ENCODE data around the gene CLPSL1.
"Not testable (repeated sequence)": the region's sequence is repeated elsewhere in the genome, so short reads cannot be mapped to it uniquely, and the experiment has no call there.

Gene CLPSL1, protein sequence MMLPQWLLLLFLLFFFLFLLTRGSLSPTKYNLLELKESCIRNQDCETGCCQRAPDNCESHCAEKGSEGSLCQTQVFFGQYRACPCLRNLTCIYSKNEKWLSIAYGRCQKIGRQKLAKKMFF

DNA sequence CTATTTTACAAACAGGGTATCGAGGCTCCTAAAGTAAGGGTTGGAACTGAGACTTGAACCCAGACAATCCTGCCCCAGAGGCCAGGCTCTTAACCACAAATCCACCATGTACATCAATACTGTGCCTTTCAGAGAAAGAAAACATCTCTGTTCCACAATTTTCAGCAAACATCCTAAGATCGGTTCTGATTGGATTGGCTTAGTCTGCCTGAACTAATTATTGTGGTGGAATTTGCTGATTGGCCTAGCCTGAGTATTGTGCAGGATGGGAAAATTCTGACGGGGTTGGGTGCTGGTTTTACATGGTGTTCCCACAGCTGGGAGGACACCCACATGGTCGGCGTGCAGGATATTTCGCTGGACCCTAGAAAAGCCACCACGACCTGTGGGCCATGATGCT, at the start of gene CLPSL1:
Gene CLPSL1 (plus strand): TSS at position 301 of the 400 bp plus-strand sequence. CDS start 92 bp downstream, at position 393.
- H3K27ac Mint-ChIP-seq: no peak within 1 kb of the TSS
- no peaks in the 10 kb centered on the region for H3K9me3 Mint-ChIP-seq
- ATAC-seq (replicated peaks) (no peak), DNase-seq (no peak)
- peaks cover 9 to 16% of the 10 kb centered on the region in 2 donors for H3K4me1 Mint-ChIP-seq
- H3K27me3 Mint-ChIP-seq: peaks cover 38 to 48% of the 10 kb centered on the region in 2 donors
- no peak within 1 kb of the TSS for H3K4me3 Mint-ChIP-seq
- no peaks in the 10 kb centered on the region for H3K36me3 Mint-ChIP-seq

DNA sequence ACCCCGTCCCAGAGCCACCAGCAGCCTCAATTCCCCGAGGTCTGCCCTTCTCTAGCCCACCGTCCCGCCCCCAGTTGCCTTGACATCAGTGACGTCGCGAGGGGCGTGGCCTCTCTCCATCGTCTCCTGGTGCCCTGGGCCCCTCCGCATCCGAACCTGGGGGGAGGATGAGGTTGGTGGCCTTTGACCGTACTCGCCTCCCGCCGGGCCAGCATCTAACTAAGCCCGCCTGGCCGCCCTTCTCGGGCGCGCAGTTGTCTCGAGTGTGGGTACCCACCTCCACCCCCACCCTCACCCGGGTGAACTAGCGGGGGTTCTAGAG, 49.4 kb upstream of the CLPSL1 start:
- H3K27me3 Mint-ChIP-seq: peaks cover 0 to 6% of the 10 kb centered on the region in 2 donors
- DNase-seq (peak; percentile 89), ATAC-seq (replicated peaks) (peak; percentile 68 to 74)
- H3K4me1 Mint-ChIP-seq: peaks cover 44 to 69% of the 10 kb centered on the region in 2 donors
- H3K36me3 Mint-ChIP-seq: no peaks in the 10 kb centered on the region
- H3K9me3 Mint-ChIP-seq: no peaks in the 10 kb centered on the region
- peak overlapping the region; percentile 93 to 98 for H3K4me3 Mint-ChIP-seq
- H3K27ac Mint-ChIP-seq: peak overlapping the region; percentile 97

DNA sequence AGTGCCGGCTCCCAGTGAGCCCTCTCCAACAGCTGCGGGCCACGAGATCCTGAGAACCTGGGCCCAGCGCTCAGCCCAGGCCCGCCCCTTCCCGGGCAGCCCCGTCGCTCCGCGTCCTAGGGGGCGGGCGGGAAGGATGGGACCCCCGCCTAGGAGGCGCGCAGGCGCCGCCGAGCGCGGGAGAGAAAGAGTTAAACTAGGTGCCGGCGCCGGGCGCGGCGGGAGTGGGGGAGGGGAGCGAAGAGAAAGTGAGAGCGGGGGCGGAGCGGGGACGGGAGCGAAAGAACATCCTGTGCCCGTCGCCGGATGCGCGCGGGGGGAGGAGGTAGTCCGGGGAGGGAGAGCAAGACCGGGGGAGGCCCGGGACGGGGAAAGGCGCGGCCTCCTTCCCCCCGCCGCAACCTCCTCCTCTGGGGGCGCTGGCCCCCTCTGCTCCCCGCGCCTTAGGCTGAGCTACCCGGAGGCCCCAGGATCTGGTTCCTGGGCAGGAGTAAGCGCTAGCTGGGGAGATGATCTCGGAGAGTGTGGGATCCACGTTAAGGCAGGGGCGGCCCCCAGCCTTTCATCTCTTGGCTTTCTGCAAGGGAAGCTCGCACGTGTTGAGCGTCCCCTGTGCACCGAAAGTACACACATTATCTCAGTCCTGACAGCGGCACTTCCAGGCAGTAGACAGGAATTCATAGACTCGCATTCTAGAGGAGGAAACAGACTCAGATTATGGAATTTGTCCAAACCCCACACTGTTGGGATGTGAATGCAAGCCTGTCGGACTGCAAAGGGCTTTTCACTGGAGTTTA, 48.9 kb upstream of the CLPSL1 start:
- H3K4me1 Mint-ChIP-seq: peaks cover 39 to 66% of the 10 kb centered on the region in 2 donors
- DNase-seq: peak; percentile 88
- peak; percentile 63 to 70 for ATAC-seq (replicated peaks)
- peak overlapping the region; percentile 97 for H3K27ac Mint-ChIP-seq
- H3K4me3 Mint-ChIP-seq: peak overlapping the region; percentile 93 to 98
- no peaks in the 10 kb centered on the region for H3K9me3 Mint-ChIP-seq
- H3K27me3 Mint-ChIP-seq: peaks cover 0 to 1% of the 10 kb centered on the region in 2 donors
- H3K36me3 Mint-ChIP-seq: no peaks in the 10 kb centered on the region

DNA sequence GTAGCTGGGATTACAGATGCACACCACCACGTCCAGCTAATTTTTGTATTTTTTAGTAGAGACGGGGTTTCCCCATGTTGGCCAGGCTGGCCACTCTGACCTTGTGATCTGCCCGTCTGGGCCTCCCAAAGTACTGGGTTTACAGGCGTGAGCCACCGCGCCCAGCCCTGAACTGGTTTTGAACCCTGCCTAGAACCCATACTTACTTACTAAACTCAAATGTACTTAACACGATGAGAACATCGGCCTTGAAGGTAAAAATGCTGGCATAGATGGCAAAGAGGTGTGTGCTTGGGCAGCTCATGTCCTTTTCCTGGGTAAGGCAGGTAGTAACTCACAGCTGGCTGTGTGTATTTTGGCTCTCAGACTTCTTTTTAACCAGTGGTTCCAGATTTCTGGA, 47.2 kb upstream of the CLPSL1 start:
- Mint-ChIP-seq H3K27me3 (no peaks in the 10 kb centered on the region), H3K36me3 (no peaks in the 10 kb centered on the region), H3K4me3 (no peak overlapping the region), H3K27ac (no peak overlapping the region), H3K4me1 (peaks cover 33 to 58% of the 10 kb centered on the region in 2 donors), H3K9me3 (no peaks in the 10 kb centered on the region)
- ATAC-seq (replicated peaks): no peak
- DNase-seq: no peak

DNA sequence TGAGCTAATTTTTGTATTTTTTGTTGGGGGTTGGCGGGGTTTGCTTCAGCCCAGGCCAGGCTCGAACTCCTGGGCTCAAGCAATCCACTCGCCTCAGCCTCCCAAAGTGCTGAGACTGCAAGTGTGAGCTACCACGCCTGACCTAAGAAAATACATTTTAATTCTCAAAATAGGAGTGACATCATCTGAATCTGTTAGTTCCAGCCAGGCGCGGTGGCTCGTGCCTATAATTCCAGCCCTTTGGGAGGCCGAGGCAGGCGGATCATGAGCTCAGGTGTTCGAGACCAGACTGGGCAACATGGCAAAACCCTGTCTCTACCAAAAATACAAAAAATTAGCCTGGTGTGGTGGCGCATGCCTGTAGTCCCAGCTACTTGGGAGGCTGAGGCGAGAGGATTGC, 46.5 kb upstream of the CLPSL1 start:
- DNase-seq; ATAC-seq (replicated peaks); H3K36me3 Mint-ChIP-seq; H3K27me3 Mint-ChIP-seq; H3K27ac Mint-ChIP-seq; H3K4me3 Mint-ChIP-seq; H3K9me3 Mint-ChIP-seq: not testable (repeated sequence)
- H3K4me1 Mint-ChIP-seq: peaks cover 27 to 52% of the 10 kb centered on the region in 2 donors

DNA sequence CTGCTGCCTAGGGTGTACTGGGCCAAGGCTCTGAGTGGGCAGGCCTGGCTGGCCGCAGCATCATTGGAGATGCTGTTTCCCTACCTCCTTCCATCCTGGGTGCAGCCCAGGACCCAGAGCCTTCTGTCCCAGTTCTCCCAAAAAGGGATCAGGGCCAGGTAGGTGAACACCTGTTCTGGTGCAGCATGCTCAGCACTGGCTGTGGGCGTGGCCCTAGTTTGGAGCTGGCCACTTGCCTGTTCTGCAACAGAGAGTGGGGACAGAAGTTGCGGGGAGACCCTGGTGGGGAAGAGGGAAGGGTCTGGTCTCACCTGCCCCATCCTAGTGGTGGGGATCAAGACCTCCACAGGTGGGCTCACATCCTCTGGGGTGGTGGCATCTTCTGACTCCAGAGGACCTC, 45.4 kb upstream of the CLPSL1 start:
- no peak for DNase-seq
- Mint-ChIP-seq H3K4me1 (peaks cover 22 to 40% of the 10 kb centered on the region in 2 donors), H3K27me3 (no peaks in the 10 kb centered on the region), H3K9me3 (no peaks in the 10 kb centered on the region), H3K4me3 (no peak overlapping the region), H3K27ac (no peak overlapping the region), H3K36me3 (no peaks in the 10 kb centered on the region)
- no peak for ATAC-seq (replicated peaks)

DNA sequence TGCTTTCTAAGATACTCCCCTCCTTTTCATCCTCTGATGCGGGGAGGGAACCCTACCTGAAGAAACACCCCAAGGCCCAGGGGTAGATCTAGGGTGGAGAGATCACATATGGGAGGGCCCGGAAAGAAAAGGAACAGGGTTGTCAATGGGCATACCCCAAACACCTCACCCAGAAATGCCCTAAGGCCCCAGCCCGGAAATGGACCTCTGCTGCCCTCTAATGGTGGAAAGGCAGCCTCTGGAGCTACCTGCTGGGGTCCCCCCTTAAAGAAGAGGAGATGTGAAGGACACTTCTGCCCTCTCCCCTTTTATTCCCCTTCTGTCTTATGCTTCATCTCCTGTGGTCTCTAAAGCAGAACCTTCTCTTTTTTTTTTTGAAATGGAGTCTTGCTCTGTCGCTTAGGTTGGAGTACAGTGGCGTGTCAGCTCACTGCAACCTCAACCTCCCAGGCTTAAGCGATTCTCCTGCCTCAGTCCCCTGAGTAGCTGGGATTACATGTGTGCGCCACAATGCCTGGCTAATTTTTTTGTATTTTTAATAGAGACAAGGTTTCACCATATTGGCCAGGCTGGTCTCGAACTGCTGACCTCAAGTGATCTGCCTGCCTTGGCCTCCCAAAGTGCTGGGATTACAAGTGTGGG, 44.4 kb upstream of the CLPSL1 start:
- Mint-ChIP-seq H3K27ac (no peak overlapping the region), H3K27me3 (no peaks in the 10 kb centered on the region), H3K36me3 (no peaks in the 10 kb centered on the region), H3K9me3 (no peaks in the 10 kb centered on the region), H3K4me1 (peaks cover 21 to 31% of the 10 kb centered on the region in 2 donors), H3K4me3 (no peak overlapping the region)
- peak; percentile 44 to 46 for ATAC-seq (replicated peaks)
- DNase-seq: peak; percentile 67

DNA sequence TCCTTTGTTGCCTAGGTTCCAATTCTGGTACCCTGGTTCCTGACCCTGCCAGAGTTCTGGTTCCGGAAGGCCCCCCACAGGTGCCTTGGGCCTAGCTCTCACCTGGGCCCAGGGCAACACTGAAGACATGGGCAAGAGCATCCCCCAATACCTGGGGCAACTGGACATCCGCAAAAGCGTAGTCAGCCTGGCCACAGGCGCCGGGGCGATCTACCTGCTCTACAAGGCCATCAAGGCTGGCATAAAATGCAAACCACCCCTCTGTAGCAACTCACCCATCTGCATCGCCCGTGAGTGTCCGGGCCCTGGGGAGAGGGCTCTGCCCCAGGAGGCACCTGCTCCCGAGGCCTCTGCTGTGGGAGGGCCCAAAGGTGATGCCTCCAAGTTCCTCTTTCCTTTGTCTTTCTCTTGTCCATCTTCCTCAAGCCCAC, 43.8 kb upstream of the CLPSL1 start, which contains the start of gene ARMC12:
Gene ARMC12 (plus strand): TSS at position 51 of the 431 bp plus-strand sequence. CDS start 77 bp downstream, at position 128.
- Mint-ChIP-seq H3K4me1 (peaks cover 19 to 29% of the 10 kb centered on the region in 2 donors), H3K4me3 (no peak within 1 kb of the TSS), H3K27me3 (no peaks in the 10 kb centered on the region)

DNA sequence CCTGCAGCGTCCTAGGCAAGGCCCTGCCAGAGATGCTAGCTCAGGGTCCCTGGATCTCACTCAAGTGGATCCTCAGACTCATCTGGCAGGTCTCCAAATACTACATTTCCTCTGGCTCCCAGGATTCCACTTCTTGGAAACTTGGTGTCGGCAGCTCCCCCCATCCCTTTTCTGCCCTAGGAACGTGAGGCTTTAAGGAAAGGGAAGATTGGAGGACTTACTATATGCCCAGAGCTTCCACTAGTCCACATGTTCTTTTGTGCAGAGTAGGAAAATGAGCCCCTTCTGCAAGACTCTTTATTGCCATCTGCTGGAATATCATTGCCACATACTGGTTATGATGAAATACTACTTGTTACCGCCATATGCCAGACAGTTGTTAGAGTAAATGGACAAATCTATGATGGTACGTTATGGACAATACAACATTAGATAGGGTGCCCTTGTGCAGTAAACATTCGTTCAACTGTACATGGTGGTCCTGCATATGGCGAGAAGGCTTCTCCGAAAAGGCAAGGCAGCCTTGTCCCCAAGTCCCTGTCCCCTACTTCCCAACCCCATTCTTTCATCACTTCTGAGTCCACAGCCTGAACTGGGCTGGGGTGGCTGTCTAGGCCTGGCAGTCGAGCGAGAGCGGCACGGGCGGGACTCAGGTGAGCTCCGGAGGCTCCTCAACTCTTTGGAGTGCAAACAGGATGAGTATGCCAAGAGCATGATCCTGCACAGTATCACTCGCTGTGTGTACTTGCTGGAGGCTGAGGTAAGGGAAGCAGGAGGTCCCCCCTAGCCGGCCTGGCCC, 43.2 kb upstream of the CLPSL1 start:
- Mint-ChIP-seq H3K4me3 (no peak overlapping the region), H3K27ac (no peak overlapping the region), H3K9me3 (no peaks in the 10 kb centered on the region), H3K4me1 (peaks cover 14 to 25% of the 10 kb centered on the region in 2 donors), H3K27me3 (peaks cover 0 to under 1% of the 10 kb centered on the region in 2 donors), H3K36me3 (no peaks in the 10 kb centered on the region)
- DNase-seq: no peak
- ATAC-seq (replicated peaks): peak; percentile 80 to 81

More for the DNA sequence above, 43.8 kb upstream of the CLPSL1 start, which contains the start of gene ARMC12:
- ATAC-seq (replicated peaks) (no peak), DNase-seq (no peak)
- H3K9me3 Mint-ChIP-seq: no peaks in the 10 kb centered on the region
- H3K27ac Mint-ChIP-seq: no peak within 1 kb of the TSS
- no peaks in the 10 kb centered on the region for H3K36me3 Mint-ChIP-seq

DNA sequence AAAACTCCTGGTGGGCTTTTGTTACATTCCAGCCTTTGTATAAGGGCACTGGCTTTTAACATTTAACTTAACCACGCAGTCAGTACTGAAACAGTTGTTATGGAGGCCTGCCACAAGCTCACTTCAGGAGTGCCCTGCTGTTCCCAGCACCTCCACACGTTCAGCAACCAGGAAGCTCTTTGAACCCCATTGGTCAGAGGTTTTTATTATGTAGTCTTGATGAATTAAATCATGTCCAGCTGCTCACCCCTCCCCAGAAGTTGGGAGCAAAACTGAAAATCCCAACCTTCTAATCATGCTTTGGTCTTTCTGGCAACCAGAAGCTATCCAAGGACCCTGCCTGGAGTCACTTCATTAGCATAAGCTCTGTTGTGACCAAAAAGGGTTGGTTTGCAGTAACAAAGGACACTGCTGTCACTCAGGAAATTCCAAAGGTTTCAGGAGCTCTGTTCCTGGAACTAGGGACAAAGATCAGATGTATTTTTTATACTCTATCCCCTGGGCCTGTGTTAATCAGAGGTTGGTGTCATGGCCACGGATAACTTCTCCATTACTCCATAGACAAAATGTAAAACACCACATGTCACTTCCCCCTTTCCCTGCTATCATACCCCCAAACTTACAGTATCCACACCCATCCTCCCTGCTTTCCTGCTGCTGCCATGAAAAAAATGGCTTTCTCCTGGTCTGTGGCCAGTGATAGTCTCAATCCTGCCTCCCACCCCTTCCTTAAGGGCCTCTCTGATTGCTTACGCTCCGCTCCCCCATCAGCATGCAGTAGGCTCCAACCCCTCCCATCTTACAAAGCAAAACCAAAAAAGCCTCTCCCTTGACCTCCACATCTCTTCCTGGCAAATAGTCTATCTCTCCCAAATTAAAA, 40.9 kb upstream of the CLPSL1 start:
- peaks cover 0 to 5% of the 10 kb centered on the region in 2 donors for H3K27me3 Mint-ChIP-seq
- no peak overlapping the region for H3K27ac Mint-ChIP-seq
- H3K9me3 Mint-ChIP-seq: no peaks in the 10 kb centered on the region

DNA sequence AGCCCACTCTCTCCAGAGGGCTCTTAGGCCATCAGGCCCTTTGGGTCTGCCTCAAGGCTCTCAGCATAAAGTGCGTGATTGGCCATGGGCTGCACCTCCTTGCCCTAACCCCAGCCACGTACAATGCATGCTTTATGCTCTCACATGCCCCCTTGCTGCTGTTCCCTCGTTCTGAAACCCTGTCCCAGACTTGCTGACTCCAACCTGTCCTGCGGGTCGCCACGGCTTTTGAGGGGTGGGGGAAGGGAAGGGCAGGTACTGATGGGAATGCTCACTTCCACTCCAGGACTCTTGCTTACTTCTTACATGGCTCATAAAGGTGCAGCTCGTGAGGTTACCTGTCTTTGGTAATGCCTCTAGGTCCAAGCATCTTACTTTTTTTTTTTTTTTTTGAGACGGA, 38.0 kb upstream of the CLPSL1 start:
- no peaks in the 10 kb centered on the region for H3K4me1 Mint-ChIP-seq
- peaks cover 0 to 1% of the 10 kb centered on the region in 2 donors for H3K9me3 Mint-ChIP-seq
- no peak overlapping the region for H3K4me3 Mint-ChIP-seq
- no peaks in the 10 kb centered on the region for H3K36me3 Mint-ChIP-seq
- peaks cover 0 to 5% of the 10 kb centered on the region in 2 donors for H3K27me3 Mint-ChIP-seq
- no peak overlapping the region for H3K27ac Mint-ChIP-seq
- DNase-seq: no peak
- no peak for ATAC-seq (replicated peaks)

More for the DNA sequence above, 40.9 kb upstream of the CLPSL1 start:
- ATAC-seq (replicated peaks) (no peak), DNase-seq (no peak)
- Mint-ChIP-seq H3K36me3 (no peaks in the 10 kb centered on the region), H3K4me3 (no peak overlapping the region), H3K4me1 (peaks cover 9 to 18% of the 10 kb centered on the region in 2 donors)

DNA sequence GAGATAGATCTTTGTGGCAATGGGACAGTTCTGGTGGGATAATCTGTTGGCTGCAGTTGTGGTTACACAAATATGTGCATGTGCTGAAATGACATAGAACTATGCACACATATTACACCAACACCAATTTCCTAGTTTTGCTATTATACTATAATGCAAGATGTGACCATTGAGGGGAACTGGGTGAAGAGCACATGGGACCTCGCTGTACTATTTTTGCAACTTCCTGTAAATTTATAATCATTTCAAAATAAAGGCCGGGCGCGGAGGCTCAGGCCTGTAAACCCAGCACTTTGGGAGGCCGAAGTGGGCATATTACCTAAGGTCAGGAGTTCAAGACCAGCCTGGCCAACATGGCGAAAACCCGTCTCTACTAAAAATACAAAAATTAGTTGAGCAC, 35.3 kb upstream of the CLPSL1 start:
- peaks cover 0 to 4% of the 10 kb centered on the region in 2 donors for H3K9me3 Mint-ChIP-seq
- peaks cover 0 to 1% of the 10 kb centered on the region in 2 donors for H3K36me3 Mint-ChIP-seq
- no peak for DNase-seq
- no peak overlapping the region for H3K4me3 Mint-ChIP-seq
- no peak for ATAC-seq (replicated peaks)
- H3K27ac Mint-ChIP-seq: no peak overlapping the region
- peaks cover 0 to 5% of the 10 kb centered on the region in 2 donors for H3K27me3 Mint-ChIP-seq
- no peaks in the 10 kb centered on the region for H3K4me1 Mint-ChIP-seq

DNA sequence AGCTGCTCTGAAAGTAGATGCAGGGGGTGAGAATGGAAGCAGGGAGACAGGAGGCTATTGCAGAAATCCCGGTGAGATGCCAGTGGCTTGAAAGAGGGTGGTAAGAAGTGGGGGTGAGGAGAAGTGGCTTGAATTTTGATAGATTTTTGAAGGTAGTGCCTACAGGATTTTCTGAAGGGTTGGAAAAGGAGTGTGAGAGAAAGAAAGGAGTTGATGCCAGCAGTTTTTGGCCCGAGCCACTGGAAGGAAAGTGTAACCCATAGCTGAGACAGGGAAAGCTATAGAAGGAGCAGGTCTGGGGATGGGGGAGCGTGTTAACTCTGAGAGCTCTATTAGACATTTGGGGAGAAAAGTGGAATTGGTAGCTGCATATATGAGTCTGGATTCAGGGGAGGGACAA, 34.3 kb upstream of the CLPSL1 start:
- peaks cover 0 to 1% of the 10 kb centered on the region in 2 donors for H3K36me3 Mint-ChIP-seq
- peaks cover 0 to 4% of the 10 kb centered on the region in 2 donors for H3K9me3 Mint-ChIP-seq
- no peaks in the 10 kb centered on the region for H3K4me1 Mint-ChIP-seq

More for the DNA sequence above, 34.3 kb upstream of the CLPSL1 start:
- H3K4me3 Mint-ChIP-seq: no peak overlapping the region
- ATAC-seq (replicated peaks) (no peak), DNase-seq (no peak)
- H3K27ac Mint-ChIP-seq: no peak overlapping the region
- peaks cover 0 to 5% of the 10 kb centered on the region in 2 donors for H3K27me3 Mint-ChIP-seq

Data from stimulated activated naive B cell treated with anti-CD40 and anti-IgM and Interleukin-4, amounts not matched to agents 10 μg/mL and 1 μg/mL and 100 μg/mL, for 72 hours (primary cell).